ENCODE results near the gene ITSN2. TPM values are rescaled to one million over a fixed set of nuclear protein-coding genes. Genes with fewer than 3 reads are reported as not detected.

Gene ITSN2
- total RNA-seq, 1 experiment from 2014 or later = 26.5 TPM

- TF ChIP-seq, protein P1, sequence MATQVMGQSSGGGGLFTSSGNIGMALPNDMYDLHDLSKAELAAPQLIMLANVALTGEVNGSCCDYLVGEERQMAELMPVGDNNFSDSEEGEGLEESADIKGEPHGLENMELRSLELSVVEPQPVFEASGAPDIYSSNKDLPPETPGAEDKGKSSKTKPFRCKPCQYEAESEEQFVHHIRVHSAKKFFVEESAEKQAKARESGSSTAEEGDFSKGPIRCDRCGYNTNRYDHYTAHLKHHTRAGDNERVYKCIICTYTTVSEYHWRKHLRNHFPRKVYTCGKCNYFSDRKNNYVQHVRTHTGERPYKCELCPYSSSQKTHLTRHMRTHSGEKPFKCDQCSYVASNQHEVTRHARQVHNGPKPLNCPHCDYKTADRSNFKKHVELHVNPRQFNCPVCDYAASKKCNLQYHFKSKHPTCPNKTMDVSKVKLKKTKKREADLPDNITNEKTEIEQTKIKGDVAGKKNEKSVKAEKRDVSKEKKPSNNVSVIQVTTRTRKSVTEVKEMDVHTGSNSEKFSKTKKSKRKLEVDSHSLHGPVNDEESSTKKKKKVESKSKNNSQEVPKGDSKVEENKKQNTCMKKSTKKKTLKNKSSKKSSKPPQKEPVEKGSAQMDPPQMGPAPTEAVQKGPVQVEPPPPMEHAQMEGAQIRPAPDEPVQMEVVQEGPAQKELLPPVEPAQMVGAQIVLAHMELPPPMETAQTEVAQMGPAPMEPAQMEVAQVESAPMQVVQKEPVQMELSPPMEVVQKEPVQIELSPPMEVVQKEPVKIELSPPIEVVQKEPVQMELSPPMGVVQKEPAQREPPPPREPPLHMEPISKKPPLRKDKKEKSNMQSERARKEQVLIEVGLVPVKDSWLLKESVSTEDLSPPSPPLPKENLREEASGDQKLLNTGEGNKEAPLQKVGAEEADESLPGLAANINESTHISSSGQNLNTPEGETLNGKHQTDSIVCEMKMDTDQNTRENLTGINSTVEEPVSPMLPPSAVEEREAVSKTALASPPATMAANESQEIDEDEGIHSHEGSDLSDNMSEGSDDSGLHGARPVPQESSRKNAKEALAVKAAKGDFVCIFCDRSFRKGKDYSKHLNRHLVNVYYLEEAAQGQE (IDR thresholded peaks at IDR 0.05; ENCODE audit: low read depth) = no peak
These were observed at the start of gene ITSN2 (continued) for GRCh38 chr2:24360050-24360962.

- Histone ChIP-seq H3K27ac (ENCODE audit: low read depth, low read length) (no peak overlapping the region), H3K4me2 (ENCODE audit: low read length) (no peak overlapping the region), H3K36me3 (ENCODE audit: control insufficient read depth in 1 of 2, insufficient read depth in 2 of 2, low read length in 2 of 2) (no peaks in the 10 kb centered on the region), H2AFZ (ENCODE audit: low read depth, low read length, poor library complexity, severe bottlenecking) (no peak overlapping the region), H3K4me3 (replicated peaks in 1 of 2; ENCODE audit: low read depth in 1 of 2, low read length in 2 of 2) (no peak overlapping the region), H3K27me3 (ENCODE audit: insufficient read depth, low read length) (no peaks in the 10 kb centered on the region), H3K4me1 (ENCODE audit: control insufficient read depth in 1 of 2, insufficient read depth in 2 of 2, low read length in 2 of 2) (no peaks in the 10 kb centered on the region; a peak in 1 of 4 replicates), H3K9me3 (ENCODE audit: control insufficient read depth in 1 of 2, insufficient read depth in 1 of 2, low read depth in 1 of 2, low read length in 2 of 2) (no peaks in the 10 kb centered on the region), H3K9me2 (ENCODE audit: insufficient read depth) (no peaks in the 10 kb centered on the region), H4K20me1 (ENCODE audit: insufficient read depth) (no peaks in the 10 kb centered on the region), H3K9ac (ENCODE audit: low read length) (no peak overlapping the region), H3K79me2 (ENCODE audit: insufficient read depth, low read length) (no peaks in the 10 kb centered on the region)
- ATAC-seq (no peak), DNase-seq (ENCODE audit: low read depth, low spot score) (no peak)
- RAD21 ChIA-PET (ENCODE audit: low non-redundant PET in 1 of 2, low total read pairs in 2 of 2, uncharacterized antibody in 2 of 2, unreplicated experiment in 2 of 2) = interaction anchor here in 1 of 2 experiments (1.3 kb wide), 1 partner anchor 720 kb away, joined by 3 read pairs; no protein-coding TSS in a partner anchor
- TF ChIP-seq YY1 (IDR thresholded peaks at IDR 0.05; ENCODE audit: extremely low read depth, insufficient replicate concordance, low read depth, low read length) (no peak), TCF7L2 (IDR thresholded peaks at IDR 0.05; ENCODE audit: borderline replicate concordance, extremely low read depth, insufficient read depth, insufficient read length) (no peak), SIN3A (IDR thresholded peaks at IDR 0.05; ENCODE audit: low read depth) (no peak), SP1 (IDR thresholded peaks at IDR 0.05; ENCODE audit: low read depth) (no peak), ZFX (IDR thresholded peaks at IDR 0.05) (no peak), CBX3 (IDR thresholded peaks at IDR 0.05; ENCODE audit: low read depth) (no peak), EZH2 (IDR thresholded peaks at IDR 0.05) (no peak), JUND (IDR thresholded peaks at IDR 0.05) (no peak), FOSL1 (IDR thresholded peaks at IDR 0.05; ENCODE audit: low read depth) (no peak), ATF3 (IDR thresholded peaks at IDR 0.05) (no peak), ELF1 (IDR thresholded peaks at IDR 0.05; ENCODE audit: borderline replicate concordance, low read depth) (no peak), MAX (IDR thresholded peaks at IDR 0.05) (no peak), POLR2AphosphoS5 (IDR thresholded peaks at IDR 0.05; ENCODE audit: low read depth, low read length) (no peak), RAD21 (IDR thresholded peaks at IDR 0.05; ENCODE audit: low read depth) (no peak), EZH2phosphoT487 (IDR thresholded peaks at IDR 0.05; ENCODE audit: borderline replicate concordance) (no peak), EGR1 (IDR thresholded peaks at IDR 0.05; ENCODE audit: low read depth) (no peak)
- TF ChIP-seq, protein P2, sequence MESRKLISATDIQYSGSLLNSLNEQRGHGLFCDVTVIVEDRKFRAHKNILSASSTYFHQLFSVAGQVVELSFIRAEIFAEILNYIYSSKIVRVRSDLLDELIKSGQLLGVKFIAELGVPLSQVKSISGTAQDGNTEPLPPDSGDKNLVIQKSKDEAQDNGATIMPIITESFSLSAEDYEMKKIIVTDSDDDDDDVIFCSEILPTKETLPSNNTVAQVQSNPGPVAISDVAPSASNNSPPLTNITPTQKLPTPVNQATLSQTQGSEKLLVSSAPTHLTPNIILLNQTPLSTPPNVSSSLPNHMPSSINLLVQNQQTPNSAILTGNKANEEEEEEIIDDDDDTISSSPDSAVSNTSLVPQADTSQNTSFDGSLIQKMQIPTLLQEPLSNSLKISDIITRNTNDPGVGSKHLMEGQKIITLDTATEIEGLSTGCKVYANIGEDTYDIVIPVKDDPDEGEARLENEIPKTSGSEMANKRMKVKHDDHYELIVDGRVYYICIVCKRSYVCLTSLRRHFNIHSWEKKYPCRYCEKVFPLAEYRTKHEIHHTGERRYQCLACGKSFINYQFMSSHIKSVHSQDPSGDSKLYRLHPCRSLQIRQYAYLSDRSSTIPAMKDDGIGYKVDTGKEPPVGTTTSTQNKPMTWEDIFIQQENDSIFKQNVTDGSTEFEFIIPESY (IDR thresholded peaks at IDR 0.05; ENCODE audit: extremely low read depth, insufficient replicate concordance, low read length) = no peak
- CTCF ChIA-PET = interaction anchor here (1.2 to 3.3 kb wide), 6 partner anchors 397 to 720 kb away, joined by 3 to 38 read pairs (median 5); partner anchors contain the start of gene ATAD2B
- POLR2A ChIA-PET = no interaction called here
- no TSS peak for BruUV-seq (replicated peaks)
- intact Hi-C loops (cut with micrococcal nuclease) = no loop called here
These were observed 48.8 kb upstream of the ITSN2 start for GRCh38 chr2:24409171-24409570.

Measured in HCT116 (cell line).